ENCODE results near the gene BICD2. TPM values are rescaled to one million over a fixed set of nuclear protein-coding genes. Genes with fewer than 3 reads are reported as not detected.

The BICD2 gene
- total RNA-seq, 1 donor from 2014 or later = 48.2 TPM

DNA sequence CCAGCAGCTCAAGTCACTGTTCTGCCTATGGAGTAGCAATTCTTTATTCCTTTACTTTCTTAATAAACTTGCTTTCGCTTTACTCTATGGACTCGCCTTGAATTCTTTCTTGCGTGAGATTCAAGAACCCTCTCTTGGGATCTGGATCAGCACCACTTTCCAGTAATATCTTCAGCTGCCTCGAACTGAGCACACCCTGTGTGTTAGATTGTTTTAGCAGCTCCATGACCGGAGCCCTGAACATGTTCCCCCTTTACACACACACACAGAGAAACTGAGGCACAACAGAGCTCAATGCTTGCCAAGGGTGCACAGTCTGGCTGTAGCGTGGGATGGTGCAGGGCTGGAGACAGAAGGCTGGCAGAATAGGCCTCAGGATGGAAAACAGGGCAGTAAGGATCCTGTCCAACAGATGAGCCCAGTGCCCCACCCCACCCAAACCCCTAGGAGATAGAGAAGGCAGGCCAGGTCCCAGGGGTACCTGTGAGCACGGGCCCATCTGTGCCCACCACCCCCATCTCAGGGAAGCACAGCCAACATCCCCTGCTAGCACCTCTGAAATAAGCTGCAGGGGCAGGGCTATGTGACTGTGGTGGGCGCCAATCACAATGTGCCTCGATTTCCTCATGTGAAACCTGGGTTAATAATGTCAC, 27.9 kb downstream of the BICD2 start:
- Histone ChIP-seq H3K79me2 (ENCODE audit: insufficient read depth, low read length) (peaks cover 88% of the 10 kb centered on the region), H3K4me2 (ENCODE audit: low read length) (no peak overlapping the region), H3K9me3 (ENCODE audit: insufficient read depth, low read depth, low read length) (no peaks in the 10 kb centered on the region), H3K27me3 (ENCODE audit: insufficient read depth, low read length) (no peaks in the 10 kb centered on the region), H2AFZ (ENCODE audit: low read depth, low read length) (no peak overlapping the region), H3K27ac (ENCODE audit: low read depth, low read length) (no peak overlapping the region), H3K4me3 (ENCODE audit: insufficient read depth, low read depth, low read length) (no peak overlapping the region), H3K36me3 (ENCODE audit: insufficient read depth, low read length) (no peaks in the 10 kb centered on the region), H3K4me1 (ENCODE audit: insufficient read depth, low read length) (peaks cover 16% of the 10 kb centered on the region), H4K20me1 (ENCODE audit: insufficient read depth, low read length) (peaks cover 82% of the 10 kb centered on the region), H3K9ac (ENCODE audit: low read length) (no peak overlapping the region)
- Mint-ChIP-seq H3K4me3 (ENCODE audit: unreplicated experiment) (no peak overlapping the region), H3K36me3 (ENCODE audit: low read depth, unreplicated experiment) (no peaks in the 10 kb centered on the region), H3K27ac (ENCODE audit: unreplicated experiment) (no peak overlapping the region), H3K27me3 (ENCODE audit: low read depth, unreplicated experiment) (no peaks in the 10 kb centered on the region), H3K4me1 (ENCODE audit: low read depth, unreplicated experiment) (peaks cover 32% of the 10 kb centered on the region), H3K9me3 (ENCODE audit: unreplicated experiment) (no peaks in the 10 kb centered on the region)
- FAIRE-seq = no peak
- TF ChIP-seq EZH2 (IDR thresholded peaks at IDR 0.05; ENCODE audit: insufficient read depth, low read length) = no peak
- TF ChIP-seq, protein P1, sequence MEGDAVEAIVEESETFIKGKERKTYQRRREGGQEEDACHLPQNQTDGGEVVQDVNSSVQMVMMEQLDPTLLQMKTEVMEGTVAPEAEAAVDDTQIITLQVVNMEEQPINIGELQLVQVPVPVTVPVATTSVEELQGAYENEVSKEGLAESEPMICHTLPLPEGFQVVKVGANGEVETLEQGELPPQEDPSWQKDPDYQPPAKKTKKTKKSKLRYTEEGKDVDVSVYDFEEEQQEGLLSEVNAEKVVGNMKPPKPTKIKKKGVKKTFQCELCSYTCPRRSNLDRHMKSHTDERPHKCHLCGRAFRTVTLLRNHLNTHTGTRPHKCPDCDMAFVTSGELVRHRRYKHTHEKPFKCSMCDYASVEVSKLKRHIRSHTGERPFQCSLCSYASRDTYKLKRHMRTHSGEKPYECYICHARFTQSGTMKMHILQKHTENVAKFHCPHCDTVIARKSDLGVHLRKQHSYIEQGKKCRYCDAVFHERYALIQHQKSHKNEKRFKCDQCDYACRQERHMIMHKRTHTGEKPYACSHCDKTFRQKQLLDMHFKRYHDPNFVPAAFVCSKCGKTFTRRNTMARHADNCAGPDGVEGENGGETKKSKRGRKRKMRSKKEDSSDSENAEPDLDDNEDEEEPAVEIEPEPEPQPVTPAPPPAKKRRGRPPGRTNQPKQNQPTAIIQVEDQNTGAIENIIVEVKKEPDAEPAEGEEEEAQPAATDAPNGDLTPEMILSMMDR (IDR thresholded peaks at IDR 0.05; ENCODE audit: insufficient read depth, low read depth, low read length) = no peak
- no peak for DNase-seq (ENCODE audit: low read depth)

DNA sequence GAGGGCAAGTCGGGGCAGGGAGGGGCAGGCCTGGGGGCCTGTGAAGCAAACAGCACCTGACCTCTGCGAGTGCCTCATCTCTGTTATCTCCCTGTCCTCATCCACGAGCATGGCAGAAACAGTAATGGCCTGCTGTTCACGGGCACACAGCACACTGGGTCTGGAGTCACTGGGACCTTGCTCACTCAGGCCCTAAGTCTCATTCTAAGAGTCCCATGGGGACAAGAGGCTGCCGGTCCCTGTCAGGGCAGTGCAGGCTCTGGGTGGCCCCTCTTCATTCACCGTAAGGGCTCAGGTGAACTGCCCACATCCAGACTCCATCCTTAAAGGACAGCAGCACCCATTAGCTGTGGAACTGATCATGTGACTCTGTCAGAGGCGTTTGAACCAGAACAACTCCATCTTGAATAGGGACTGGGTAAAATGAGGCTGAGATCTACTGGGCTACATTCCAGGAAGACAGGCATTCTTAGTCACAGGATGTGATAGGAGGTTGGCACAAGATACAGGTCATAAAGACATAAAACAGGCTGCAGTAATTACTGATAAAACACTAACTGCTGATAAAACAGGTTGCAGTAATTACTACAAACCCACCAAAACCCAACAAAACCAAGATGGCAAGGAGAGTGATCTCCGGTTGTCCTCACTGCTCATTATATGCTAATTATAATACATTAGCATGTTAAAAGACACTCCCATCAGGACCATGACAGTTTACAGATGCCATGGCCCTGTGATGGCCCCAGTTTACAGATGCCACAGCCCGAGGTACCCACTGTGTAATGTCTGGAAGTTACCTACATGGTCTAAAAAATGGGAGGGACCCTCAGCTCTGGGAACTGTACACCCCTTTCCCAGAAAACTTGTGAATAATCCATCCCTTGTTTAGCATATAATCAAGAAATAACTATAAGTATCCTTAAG, 28.7 kb downstream of the BICD2 start:
- Mint-ChIP-seq H3K36me3 (ENCODE audit: low read depth, unreplicated experiment) (peaks cover 4% of the 10 kb centered on the region), H3K27me3 (ENCODE audit: low read depth, unreplicated experiment) (no peaks in the 10 kb centered on the region), H3K4me1 (ENCODE audit: low read depth, unreplicated experiment) (peaks cover 32% of the 10 kb centered on the region), H3K9me3 (ENCODE audit: unreplicated experiment) (no peaks in the 10 kb centered on the region), H3K4me3 (ENCODE audit: unreplicated experiment) (no peak overlapping the region), H3K27ac (ENCODE audit: unreplicated experiment) (no peak overlapping the region)
- no peak overlapping the region for H3K4me2 ChIP-seq (ENCODE audit: low read length)
- no peak for TF ChIP-seq EZH2 (IDR thresholded peaks at IDR 0.05; ENCODE audit: insufficient read depth, low read length)
- TF ChIP-seq, protein P1 (IDR thresholded peaks at IDR 0.05; ENCODE audit: insufficient read depth, low read depth, low read length) = no peak
- H3K79me2 ChIP-seq (ENCODE audit: insufficient read depth, low read length) = peaks cover 88% of the 10 kb centered on the region
- H2AFZ ChIP-seq (ENCODE audit: low read depth, low read length) = no peak overlapping the region
- peaks cover 16% of the 10 kb centered on the region for H3K4me1 ChIP-seq (ENCODE audit: insufficient read depth, low read length)
- H3K27me3 ChIP-seq (ENCODE audit: insufficient read depth, low read length) = no peaks in the 10 kb centered on the region
- DNase-seq (ENCODE audit: low read depth) = no peak
- FAIRE-seq = no peak
- no peak overlapping the region for H3K4me3 ChIP-seq (ENCODE audit: insufficient read depth, low read depth, low read length)
- H4K20me1 ChIP-seq (ENCODE audit: insufficient read depth, low read length) = peaks cover 82% of the 10 kb centered on the region
- H3K9ac ChIP-seq (ENCODE audit: low read length) = no peak overlapping the region
- H3K9me3 ChIP-seq (ENCODE audit: insufficient read depth, low read depth, low read length) = no peaks in the 10 kb centered on the region
- H3K27ac ChIP-seq (ENCODE audit: low read depth, low read length) = no peak overlapping the region
- no peaks in the 10 kb centered on the region for H3K36me3 ChIP-seq (ENCODE audit: insufficient read depth, low read length)
